Neutrophil (primary cell): Measurements from ENCODE around the gene UNC79.
"Not testable (repeated sequence)": the region's sequence is repeated elsewhere in the genome, so short reads cannot be mapped to it uniquely, and the experiment has no call there.

Experiments used
- H3K27ac ChIP-seq: fragments of 200-600 bp; sonication (generic); 2 replicates; pipeline ENCODE4 v1.5.1; 2016; ENCODE audit warnings: mild to moderate bottlenecking, moderate library complexity
- H3K27me3 ChIP-seq: fragments of 200-600 bp; sonication (generic); 2 replicates; pipeline ENCODE4 v1.6.0; 2016; ENCODE audit warnings: mild to moderate bottlenecking
- H3K36me3 ChIP-seq: fragments of 200-600 bp; sonication (generic); 2 replicates; pipeline ENCODE4 v1.5.1; 2017
- H3K4me1 ChIP-seq, 2 experiments: fragments of 200-600 bp in 1 of 2; sonication (generic) in 1 of 2; 1 replicate in 1 of 2; 2 replicates in 1 of 2; pipeline versions ENCODE4 v1.5.1 to v1.6.1; 2013 to 2016; ENCODE audit warnings: low read depth in 1 of 2, low read length in 1 of 2, mild to moderate bottlenecking in 1 of 2, moderate library complexity in 1 of 2; ENCODE audit not compliant: control insufficient read depth in 1 of 2, insufficient read depth in 1 of 2
- H3K4me3 ChIP-seq, 2 experiments: fragments of 200-600 bp in 1 of 2; sonication (generic) in 1 of 2; 1 replicate in 1 of 2; 2 replicates in 1 of 2; pipeline ENCODE4 v1.5.1; 2013 to 2016; ENCODE audit warnings: low read depth in 1 of 2, low read length in 1 of 2, mild to moderate bottlenecking in 1 of 2, moderate library complexity in 1 of 2
- H3K9me3 ChIP-seq: fragments of 200-600 bp; sonication (generic); 2 replicates; pipeline ENCODE4 v1.5.1; 2016
- CTCF ChIP-seq: fragments of 200-600 bp; sonication (generic); IDR thresholded peaks from 2 replicates; pipeline ENCODE4 v1.5.1; 2016; ENCODE audit warnings: antibody characterized with exemption

UNC79 gene

DNA sequence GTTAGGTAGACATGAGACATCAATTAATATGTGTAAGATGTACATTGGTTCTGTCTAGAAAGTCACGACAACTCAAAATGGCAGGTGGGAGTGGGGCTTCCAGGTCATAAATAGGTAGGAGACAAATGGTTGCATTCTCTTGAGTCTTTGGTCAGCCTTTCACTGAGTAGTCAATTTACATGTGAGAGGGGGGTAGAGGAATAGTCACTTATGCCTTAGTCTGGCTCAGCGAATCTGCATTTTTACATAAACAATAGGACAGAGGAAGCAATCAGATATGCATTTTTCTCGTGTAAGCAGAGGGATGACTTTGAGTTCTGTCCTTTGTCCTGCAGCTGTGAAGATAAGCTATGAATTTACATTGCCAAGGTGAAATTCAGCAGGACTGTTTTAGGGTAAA, 27.8 kb upstream of the UNC79 start:
- no peak for TF ChIP-seq CTCF
- Histone ChIP-seq H3K36me3 (no peaks in the 10 kb centered on the region), H3K27me3 (peaks cover 8% of the 10 kb centered on the region), H3K9me3 (no peaks in the 10 kb centered on the region), H3K4me1 (no peaks in the 10 kb centered on the region), H3K27ac (no peak overlapping the region), H3K4me3 (no peak overlapping the region)

- no peak overlapping the region for H3K4me3 ChIP-seq
- no peaks in the 10 kb centered on the region for H3K4me1 ChIP-seq
- H3K27me3 ChIP-seq, result peaks cover 15% of the 10 kb centered on the region
- TF ChIP-seq CTCF, result no peak
- H3K36me3 ChIP-seq, result no peaks in the 10 kb centered on the region
- H3K27ac ChIP-seq, result no peak overlapping the region
- H3K9me3 ChIP-seq, result no peaks in the 10 kb centered on the region
These were observed 20.7 kb upstream of the UNC79 start for GRCh38 chr14:93410021-93410420.

DNA sequence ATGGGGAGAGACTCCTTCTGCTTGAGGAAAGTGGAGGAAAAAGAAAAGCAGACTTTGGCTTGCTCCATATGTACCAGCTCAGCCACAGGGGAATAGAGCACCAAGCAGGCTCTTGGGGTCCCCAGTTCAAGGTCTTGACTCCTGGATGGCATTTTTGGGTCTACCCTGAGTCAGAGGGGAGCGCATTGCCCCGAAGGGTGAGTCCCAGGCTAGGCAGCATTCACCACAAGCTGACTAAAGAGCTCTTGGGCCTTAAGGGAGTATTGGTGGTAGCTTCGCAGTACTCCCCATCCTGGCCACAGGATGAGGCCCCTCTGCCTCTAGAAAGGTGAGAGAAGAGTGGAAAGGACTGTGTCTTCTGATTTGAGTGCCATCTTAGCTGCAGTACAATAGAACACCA, 19.8 kb upstream of the UNC79 start:
- no peak for TF ChIP-seq CTCF
- Histone ChIP-seq H3K4me3 (no peak overlapping the region), H3K27me3 (peaks cover 15% of the 10 kb centered on the region), H3K36me3 (no peaks in the 10 kb centered on the region), H3K4me1 (no peaks in the 10 kb centered on the region), H3K9me3 (no peaks in the 10 kb centered on the region), H3K27ac (no peak overlapping the region)

GRCh38 chr14:93425136-93425535, 5.6 kb upstream of the UNC79 start:
- H3K4me1 ChIP-seq, H3K4me3 ChIP-seq, H3K9me3 ChIP-seq, H3K36me3 ChIP-seq, H3K27ac ChIP-seq: not testable (repeated sequence)
- peaks cover 31% of the 10 kb centered on the region for H3K27me3 ChIP-seq

GRCh38 chr14:93426750-93427149, 4.0 kb upstream of the UNC79 start:
- H3K4me3 ChIP-seq, result no peak overlapping the region
- no peaks in the 10 kb centered on the region for H3K4me1 ChIP-seq
- H3K27ac ChIP-seq, result no peak overlapping the region

DNA sequence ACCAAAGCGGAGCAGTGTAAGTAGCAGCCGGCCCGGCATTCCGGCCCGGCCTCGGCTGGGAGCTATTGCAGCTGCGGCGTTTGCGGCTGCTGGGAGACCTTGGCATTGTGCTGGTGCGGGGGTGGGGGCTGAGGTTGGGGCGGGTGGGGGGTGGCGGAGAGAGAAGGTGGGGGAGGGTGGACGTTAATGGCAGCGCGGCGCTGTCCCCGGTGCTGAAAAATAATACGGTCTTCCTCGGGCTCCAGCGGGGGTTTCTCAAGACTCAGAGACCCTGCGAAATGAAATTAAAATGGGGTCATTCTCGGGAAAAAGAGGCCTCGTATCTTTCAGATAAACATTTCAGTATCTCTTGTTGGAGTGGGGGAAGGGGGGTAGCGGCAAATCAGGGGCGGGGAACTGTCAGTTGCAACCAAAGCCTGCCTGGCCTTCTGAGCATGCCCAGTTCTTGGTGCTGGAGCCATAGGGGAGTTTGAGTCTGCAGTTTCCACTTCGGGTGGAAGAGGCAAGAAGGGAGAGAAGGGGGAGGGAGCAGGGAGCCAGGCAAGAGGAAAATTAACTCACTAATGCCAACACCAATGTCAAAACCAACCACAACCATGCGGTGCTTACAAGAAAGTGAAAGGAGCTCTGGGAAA, 414 bp downstream of the UNC79 start:
- no peaks in the 10 kb centered on the region for H3K36me3 ChIP-seq
- no peaks in the 10 kb centered on the region for H3K9me3 ChIP-seq
- peaks cover 89% of the 10 kb centered on the region for H3K27me3 ChIP-seq
- no peak for TF ChIP-seq CTCF
- H3K4me3 ChIP-seq, result no peak overlapping the region
- H3K27ac ChIP-seq, result no peak overlapping the region
- no peaks in the 10 kb centered on the region for H3K4me1 ChIP-seq

More at GRCh38 chr14:93426750-93427149, 4.0 kb upstream of the UNC79 start:
- no peaks in the 10 kb centered on the region for H3K9me3 ChIP-seq
- peaks cover 47% of the 10 kb centered on the region for H3K27me3 ChIP-seq
- TF ChIP-seq CTCF, result no peak
- no peaks in the 10 kb centered on the region for H3K36me3 ChIP-seq
